SK-N-SH (cell line): ENCODE data around the gene ABAT. TPM values are rescaled to one million over a fixed set of nuclear protein-coding genes. Genes with fewer than 3 reads are reported as not detected.
"Not testable (repeated sequence)": the region's sequence is repeated elsewhere in the genome, so short reads cannot be mapped to it uniquely, and the experiment has no call there.

Experiments used
- CTCF ChIA-PET: fragments of 300-600, 350-600 bp; formaldehyde crosslinking; extraction: SDS; loops from one replicate; lab custom pipeline; 2021; lab: Yijun Ruan, JAX
- POLR2A ChIA-PET: fragments of 350-600 bp; sonication (Branson Sonifier 250); formaldehyde crosslinking; extraction: SDS; loops from one replicate; lab custom pipeline; 2020; ENCODE audit warnings: antibody characterized with exemption, inconsistent platforms; lab: Yijun Ruan, JAX
- DNase-seq: peaks from one replicate; pipeline ENCODE4 v3.0.0; 2012
- H2AFZ ChIP-seq: fragments of 200-600 bp; sonication (generic); 2 replicates; pipeline ENCODE4 v1.8.1; 2016; ENCODE audit warnings: antibody characterized with exemption, mild to moderate bottlenecking, low read depth
- H3F3A ChIP-seq: fragments of 200-600 bp; sonication (generic); replicated peaks from 2 replicates; pipeline ENCODE3; 2016; ENCODE audit warnings: antibody characterized with exemption, mild to moderate bottlenecking; ENCODE audit not compliant: insufficient read depth
- H3K27ac ChIP-seq, 2 experiments: fragments of 200-500 bp in 1 of 2; fragments of 200-600 bp in 1 of 2; sonication (Bioruptor generic) in 1 of 2; sonication (generic), shearing (Covaris generic) in 1 of 2; 2 replicates each; pipeline versions ENCODE4 v1.5.1 to v1.6.1; 2014 to 2016; ENCODE audit warnings: low read depth in 2 of 2, inconsistent platforms in 1 of 2, low read length in 1 of 2, mild to moderate bottlenecking in 1 of 2, mixed read lengths in 1 of 2
- H3K27me3 ChIP-seq: fragments of 200-600 bp; sonication (generic), shearing (Covaris generic); 2 replicates; pipeline ENCODE4 v1.6.1; 2016; ENCODE audit warnings: mixed run types; ENCODE audit not compliant: insufficient read depth
- H3K36me3 ChIP-seq, 2 experiments: fragments of 200-500 bp in 1 of 2; fragments of 200-600 bp in 1 of 2; sonication (Bioruptor generic) in 1 of 2; sonication (generic) in 1 of 2; replicated peaks in 1 of 2; 2 replicates each; pipeline versions ENCODE3 to v1.5.1; 2014 to 2016; ENCODE audit warnings: low read length in 1 of 2, mild to moderate bottlenecking in 1 of 2; ENCODE audit not compliant: insufficient read depth in 2 of 2, control insufficient read depth in 1 of 2
- H3K4me1 ChIP-seq, 2 experiments: fragments of 200-500 bp in 1 of 2; fragments of 200-600 bp in 1 of 2; sonication (Bioruptor generic) in 1 of 2; sonication (generic), shearing (Covaris generic) in 1 of 2; 2 replicates each; pipeline versions ENCODE4 v1.5.1 to v1.6.1; 2014 to 2016; ENCODE audit warnings: low read depth in 1 of 2, low read length in 1 of 2, mixed run types in 1 of 2; ENCODE audit not compliant: insufficient read depth in 2 of 2, control insufficient read depth in 1 of 2
- H3K4me2 ChIP-seq: fragments of 200-600 bp; sonication (generic), shearing (Covaris generic); 2 replicates; pipeline ENCODE4 v1.6.1; 2017; ENCODE audit warnings: mixed run types
- H3K4me3 ChIP-seq, 2 experiments: fragments of 200-500 bp in 1 of 2; fragments of 200-600 bp in 1 of 2; sonication (Bioruptor generic) in 1 of 2; sonication (generic), shearing (Covaris generic) in 1 of 2; 2 replicates each; pipeline versions ENCODE4 v1.5.1 to v1.8.1; 2014 to 2016; ENCODE audit warnings: low read depth in 2 of 2, inconsistent platforms in 1 of 2, low read length in 1 of 2, mild to moderate bottlenecking in 1 of 2, mixed read lengths in 1 of 2, moderate library complexity in 1 of 2
- H3K79me2 ChIP-seq: fragments of 200-600 bp; sonication (generic); 2 replicates; pipeline ENCODE4 v1.8.1; 2017; ENCODE audit warnings: mild to moderate bottlenecking; ENCODE audit not compliant: insufficient read depth
- H3K9ac ChIP-seq: fragments of 200-600 bp; sonication (generic); 2 replicates; pipeline ENCODE4 v1.6.1; 2017; ENCODE audit warnings: mixed run types
- H3K9me2 ChIP-seq: fragments of 200-600 bp; sonication (generic); 2 replicates; pipeline ENCODE4 v1.6.1; 2017; ENCODE audit warnings: mixed run types
- H3K9me3 ChIP-seq: fragments of 200-600 bp; sonication (generic); 2 replicates; pipeline ENCODE4 v1.6.1; 2017; ENCODE audit warnings: mixed run types, mild to moderate bottlenecking, moderate library complexity
- H4K20me1 ChIP-seq: fragments of 200-600 bp; sonication (generic); 2 replicates; pipeline ENCODE4 v1.6.1; 2017; ENCODE audit warnings: mild to moderate bottlenecking, mixed run types; ENCODE audit not compliant: insufficient read depth
- CHD2 ChIP-seq: fragments of 150-350 bp; IDR thresholded peaks from 2 replicates; pipeline ENCODE4 v1.6.1; 2018; ENCODE audit warnings: low read length; ENCODE audit not compliant: partially characterized antibody
- EP300 ChIP-seq, 2 experiments: IDR thresholded peaks; 2 replicates each; pipeline versions ENCODE4 v1.4.0 to v1.6.1; 2012; ENCODE audit warnings: borderline replicate concordance in 1 of 2, low read depth in 1 of 2, low read length in 1 of 2
- EZH2phosphoT487 ChIP-seq: fragments of 200-600 bp; sonication (generic); IDR thresholded peaks from 2 replicates; pipeline ENCODE4 v1.6.1; 2017; ENCODE audit warnings: low read depth, mixed run types, mild to moderate bottlenecking, antibody characterized with exemption, moderate library complexity, borderline replicate concordance
- FOXJ3 ChIP-seq: sonication (generic); formaldehyde crosslinking; IDR thresholded peaks from 2 replicates; pipeline ENCODE4 v1.5.1; 2020; ENCODE audit warnings: mild to moderate bottlenecking, missing genetic modification reagents
- GABPA ChIP-seq: IDR thresholded peaks from 2 replicates; pipeline ENCODE4 v1.4.0; 2012; ENCODE audit warnings: low read depth, mild to moderate bottlenecking
- JUND ChIP-seq: IDR thresholded peaks from 2 replicates; pipeline ENCODE4 v1.4.0; 2012
- MEF2A ChIP-seq: IDR thresholded peaks from 2 replicates; pipeline ENCODE4 v1.4.0; 2012; ENCODE audit warnings: low read depth, borderline replicate concordance
- MXI1 ChIP-seq: IDR thresholded peaks from 2 replicates; pipeline ENCODE4 v1.6.1; 2012; ENCODE audit warnings: mild to moderate bottlenecking, low read depth, low read length, improper control_type of control experiment
- NFIC ChIP-seq: IDR thresholded peaks from 2 replicates; pipeline ENCODE4 v1.4.0; 2012; ENCODE audit warnings: borderline replicate concordance
- POLR2AphosphoS5 ChIP-seq: IDR thresholded peaks from 2 replicates; pipeline ENCODE4 v1.6.1; 2012; ENCODE audit warnings: low read depth, low read length
- RCOR1 ChIP-seq: fragments of 150-350 bp; IDR thresholded peaks from 2 replicates; pipeline ENCODE4 v1.6.1; 2017; ENCODE audit warnings: antibody characterized with exemption, low read length
- RFX5 ChIP-seq: IDR thresholded peaks from 2 replicates; pipeline ENCODE4 v1.6.1; 2012; ENCODE audit warnings: mild to moderate bottlenecking, improper control_type of control experiment, low read length
- SIN3A ChIP-seq: IDR thresholded peaks from 2 replicates; pipeline ENCODE4 v1.6.1; 2012; ENCODE audit warnings: low read depth, mild to moderate bottlenecking, low read length, moderate library complexity, borderline replicate concordance
- SMC3 ChIP-seq: IDR thresholded peaks from 2 replicates; pipeline ENCODE4 v1.6.1; 2012; ENCODE audit warnings: low read depth, low read length, improper control_type of control experiment
- TEAD4 ChIP-seq: IDR thresholded peaks from 2 replicates; pipeline ENCODE4 v1.4.0; 2012; ENCODE audit warnings: mild to moderate bottlenecking, borderline replicate concordance; ENCODE audit not compliant: insufficient read depth
- WGBS: methylation state at CpG from one replicate; pipeline ENCODE4 v1.1.6; 2017; ENCODE audit warnings: low lambda C conversion rate; 5-methylcytosine and 5-hydroxymethylcytosine counted together
- polyA plus RNA-seq, 3 experiments: library from polyadenylated mRNA; depleted of rRNA; stranded (reverse); fragments of >200 nt; gene quantifications; 2 replicates each; pipeline ENCODE4 v1.2.3, GENCODE V29; 2012
- TF ChIP-seq, protein P1 (sequence below): IDR thresholded peaks from 2 replicates; pipeline ENCODE4; 2012
- TF ChIP-seq, protein P2 (sequence below): fragments of 200-600 bp; sonication (generic); IDR thresholded peaks from 2 replicates; pipeline ENCODE4 v1.6.1; 2017; ENCODE audit warnings: antibody characterized with exemption, mild to moderate bottlenecking, moderate library complexity

The ABAT gene
- polyA plus RNA-seq, 1 of the 3 experiments (the other 2 are of a cell fraction): 4.7 TPM

DNA sequence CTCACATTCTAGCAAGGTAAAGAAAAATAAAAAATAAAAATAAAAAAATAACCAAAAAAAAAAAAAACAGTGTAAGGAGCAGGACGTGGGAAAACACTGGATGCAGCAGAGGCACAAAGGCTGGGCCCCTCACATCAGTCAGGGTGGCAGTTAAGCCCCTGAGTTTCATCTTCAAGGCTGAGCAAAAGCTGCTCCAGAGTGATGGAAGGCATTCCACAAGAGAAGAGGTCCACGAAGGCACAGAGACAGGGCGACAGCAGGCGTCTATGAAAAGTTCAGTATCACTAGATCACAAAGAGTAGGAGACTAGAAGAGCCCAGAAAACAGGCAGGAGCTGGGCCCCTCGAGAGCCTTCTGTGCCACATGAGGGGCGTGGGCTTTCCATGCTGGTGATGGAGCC is 111.0 kb downstream of the ABAT start:
- H3K36me3 ChIP-seq: no peaks in the 10 kb centered on the region
- POLR2A ChIA-PET: no interaction called here
- TF ChIP-seq SMC3 (no peak), JUND (no peak), MXI1 (no peak), RFX5 (no peak), SIN3A (no peak)
- no peaks in the 10 kb centered on the region for H3K9me2 ChIP-seq
- no peak overlapping the region for H2AFZ ChIP-seq
- no peak overlapping the region for H3K4me2 ChIP-seq
- no peak overlapping the region for H3K9ac ChIP-seq
- H4K20me1 ChIP-seq: no peaks in the 10 kb centered on the region
- no peaks in the 10 kb centered on the region for H3K27me3 ChIP-seq
- H3K4me1 ChIP-seq: no peaks in the 10 kb centered on the region
- no peak for DNase-seq
- CTCF ChIA-PET: interaction anchor here (1.2 to 3.5 kb wide), 2 partner anchors 95 to 124 kb away, joined by 3 to 21 read pairs; no protein-coding TSS in a partner anchor
- WGBS: 64% methylated on average over 6 of the region's 6 CpGs
- no peak overlapping the region for H3K4me3 ChIP-seq
- H3K27ac ChIP-seq: no peak overlapping the region
- H3F3A ChIP-seq: no peaks in the 10 kb centered on the region
- H3K79me2 ChIP-seq: no peaks in the 10 kb centered on the region
- H3K9me3 ChIP-seq: no peaks in the 10 kb centered on the region

DNA sequence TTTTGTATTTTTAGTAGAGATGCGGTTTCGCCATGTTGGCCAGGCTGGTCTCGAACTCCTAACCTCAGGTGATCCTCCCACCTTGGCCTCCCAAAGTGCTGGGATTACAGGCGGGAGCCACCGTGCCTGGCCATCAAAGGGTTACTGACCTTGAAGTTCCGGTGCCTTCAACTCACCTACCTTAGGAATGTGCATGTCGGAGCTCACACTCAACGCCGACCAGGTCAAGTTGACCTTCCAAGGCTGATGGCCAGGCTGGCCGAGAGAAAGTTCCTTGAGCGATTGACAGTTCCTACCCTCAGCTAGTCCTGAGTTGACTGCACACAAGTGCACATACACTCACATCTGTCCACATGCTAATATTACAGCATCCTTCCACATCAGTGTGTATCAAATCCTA is 111.9 kb downstream of the ABAT start:
- H3F3A ChIP-seq, H3K9ac ChIP-seq, H3K36me3 ChIP-seq, H3K27me3 ChIP-seq, H3K79me2 ChIP-seq, H3K9me2 ChIP-seq, H3K4me2 ChIP-seq, H3K4me3 ChIP-seq, H3K27ac ChIP-seq, H3K9me3 ChIP-seq, H3K4me1 ChIP-seq, H4K20me1 ChIP-seq, POLR2A ChIA-PET, DNase-seq, H2AFZ ChIP-seq: not testable (repeated sequence)
- CTCF ChIA-PET: interaction anchor here (0.7 to 3.5 kb wide), 5 partner anchors 81 to 348 kb away, joined by 3 to 21 read pairs (median 3); no protein-coding TSS in a partner anchor
- 73% methylated on average over 11 of the region's 11 CpGs for WGBS

DNA sequence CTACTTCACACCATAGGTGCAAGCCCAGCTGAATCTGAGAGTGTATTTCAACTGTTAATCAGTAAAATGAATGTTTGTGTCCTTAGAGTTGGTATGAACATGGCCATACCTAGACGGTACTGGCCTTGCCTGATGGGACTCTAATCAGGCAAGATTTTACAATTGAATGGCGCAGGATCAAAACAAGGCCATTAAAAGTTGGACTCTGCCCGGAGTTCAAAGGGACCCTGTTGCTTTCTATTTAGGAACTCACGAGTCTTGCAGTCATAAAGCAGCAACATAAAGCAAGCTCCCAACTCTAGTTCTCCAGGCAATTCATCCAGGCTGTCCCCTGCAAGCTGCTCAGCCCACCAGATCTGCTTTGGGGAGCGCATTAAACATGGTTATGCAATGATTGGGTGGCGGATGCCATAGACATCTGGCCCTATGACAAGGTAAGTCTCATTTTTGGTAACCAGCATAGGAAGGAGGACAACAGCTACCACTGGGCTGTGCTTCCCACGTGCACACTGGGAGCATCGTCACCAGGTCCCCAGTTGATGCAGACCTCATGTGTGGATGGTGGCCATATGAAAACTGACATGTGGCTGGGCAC is 114.3 kb downstream of the ABAT start:
- no peak overlapping the region for H3K4me2 ChIP-seq
- no peaks in the 10 kb centered on the region for H3F3A ChIP-seq
- H3K9ac ChIP-seq: no peak overlapping the region
- no peaks in the 10 kb centered on the region for H3K27me3 ChIP-seq
- no peaks in the 10 kb centered on the region for H3K9me2 ChIP-seq
- H2AFZ ChIP-seq: no peak overlapping the region
- no peaks in the 10 kb centered on the region; a peak in 1 of 4 replicates for H3K4me1 ChIP-seq
- no peaks in the 10 kb centered on the region for H3K9me3 ChIP-seq
- TF ChIP-seq GABPA (no peak), CHD2 (no peak), SIN3A (no peak), EZH2phosphoT487 (no peak), EP300 (IDR thresholded peaks at IDR 0.05; ENCODE audit: borderline replicate concordance in 1 of 2, low read depth in 1 of 2, low read length in 1 of 2) (no peak), FOXJ3 (no peak), POLR2AphosphoS5 (no peak), RCOR1 (no peak), SMC3 (no peak), TEAD4 (no peak), MEF2A (no peak), NFIC (no peak)
- TF ChIP-seq, protein P1, sequence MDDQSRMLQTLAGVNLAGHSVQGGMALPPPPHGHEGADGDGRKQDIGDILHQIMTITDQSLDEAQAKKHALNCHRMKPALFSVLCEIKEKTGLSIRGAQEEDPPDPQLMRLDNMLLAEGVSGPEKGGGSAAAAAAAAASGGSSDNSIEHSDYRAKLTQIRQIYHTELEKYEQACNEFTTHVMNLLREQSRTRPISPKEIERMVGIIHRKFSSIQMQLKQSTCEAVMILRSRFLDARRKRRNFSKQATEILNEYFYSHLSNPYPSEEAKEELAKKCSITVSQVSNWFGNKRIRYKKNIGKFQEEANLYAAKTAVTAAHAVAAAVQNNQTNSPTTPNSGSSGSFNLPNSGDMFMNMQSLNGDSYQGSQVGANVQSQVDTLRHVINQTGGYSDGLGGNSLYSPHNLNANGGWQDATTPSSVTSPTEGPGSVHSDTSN: no peak
- TF ChIP-seq, protein P2, sequence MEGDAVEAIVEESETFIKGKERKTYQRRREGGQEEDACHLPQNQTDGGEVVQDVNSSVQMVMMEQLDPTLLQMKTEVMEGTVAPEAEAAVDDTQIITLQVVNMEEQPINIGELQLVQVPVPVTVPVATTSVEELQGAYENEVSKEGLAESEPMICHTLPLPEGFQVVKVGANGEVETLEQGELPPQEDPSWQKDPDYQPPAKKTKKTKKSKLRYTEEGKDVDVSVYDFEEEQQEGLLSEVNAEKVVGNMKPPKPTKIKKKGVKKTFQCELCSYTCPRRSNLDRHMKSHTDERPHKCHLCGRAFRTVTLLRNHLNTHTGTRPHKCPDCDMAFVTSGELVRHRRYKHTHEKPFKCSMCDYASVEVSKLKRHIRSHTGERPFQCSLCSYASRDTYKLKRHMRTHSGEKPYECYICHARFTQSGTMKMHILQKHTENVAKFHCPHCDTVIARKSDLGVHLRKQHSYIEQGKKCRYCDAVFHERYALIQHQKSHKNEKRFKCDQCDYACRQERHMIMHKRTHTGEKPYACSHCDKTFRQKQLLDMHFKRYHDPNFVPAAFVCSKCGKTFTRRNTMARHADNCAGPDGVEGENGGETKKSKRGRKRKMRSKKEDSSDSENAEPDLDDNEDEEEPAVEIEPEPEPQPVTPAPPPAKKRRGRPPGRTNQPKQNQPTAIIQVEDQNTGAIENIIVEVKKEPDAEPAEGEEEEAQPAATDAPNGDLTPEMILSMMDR: no peak
- TF ChIP-seq, all 33 proteins: peak for 0
- H3K4me3 ChIP-seq: no peak overlapping the region
- ChIA-PET POLR2A (no interaction called here), CTCF (interaction anchor here (0.8 to 7.6 kb wide), 4 partner anchors 81 to 220 kb away, joined by 3 to 175 read pairs (median 4); partner anchors contain the start of gene CARHSP1)
- H3K27ac ChIP-seq: no peak overlapping the region
- DNase-seq: no peak
- H3K79me2 ChIP-seq: no peaks in the 10 kb centered on the region
- H3K36me3 ChIP-seq: no peaks in the 10 kb centered on the region
- whole genome bisulfite sequencing: 90% methylated on average over 8 of the region's 8 CpGs
- no peaks in the 10 kb centered on the region for H4K20me1 ChIP-seq
